Activated T-helper 2 cell treated with anti-CD3 and anti-CD28 coated beads, Interferon-gamma antibody, Interleukin-2, Interleukin-4, amounts not matched to agents 10 μg/mL and 5 μg/mL and 100 μg/mL, durations not matched to agents 14 hours and 24 hours and 36 hours (primary cell): ENCODE measurements around the gene CELF1. TPM values are rescaled to one million over a fixed set of nuclear protein-coding genes. Genes with fewer than 3 reads are reported as not detected.

Experiments
- DNase-seq: peaks from one replicate; pipeline ENCODE4 v3.0.0; 2021; ENCODE audit warnings: low spot score
- H3K27ac Mint-ChIP-seq: one replicate; pipeline ENCODE4 v1.8.0; 2021; ENCODE audit warnings: mixed read lengths
- H3K27me3 Mint-ChIP-seq: one replicate; pipeline ENCODE4 v1.8.0; 2021; ENCODE audit warnings: low read depth, mixed read lengths
- H3K36me3 Mint-ChIP-seq: one replicate; pipeline ENCODE4 v1.8.0; 2021; ENCODE audit warnings: low read depth, mixed read lengths
- H3K4me1 Mint-ChIP-seq: one replicate; pipeline ENCODE4 v1.8.0; 2021; ENCODE audit warnings: low read depth, mixed read lengths
- H3K4me3 Mint-ChIP-seq: one replicate; pipeline ENCODE4 v1.8.0; 2021; ENCODE audit warnings: low read depth, mild to moderate bottlenecking, moderate library complexity, mixed read lengths
- H3K9me3 Mint-ChIP-seq: one replicate; pipeline ENCODE4 v1.8.0; 2021; ENCODE audit warnings: mixed read lengths
- intact Hi-C: fragments of 100-400 bp; cut with micrococcal nuclease; formaldehyde crosslinking; loops from one replicate; pipeline ENCODE4 v1.15.1; 2023
- total RNA-seq: library from RNA; stranded (reverse); gene quantifications from 2 replicates; pipeline ENCODE4 v1.2.3, GENCODE V29; 2022

Gene CELF1
- total RNA-seq, 1 donor from 2014 or later = 132 TPM

- H3K4me1 Mint-ChIP-seq = peaks cover 13% of the 10 kb centered on the region
- intact Hi-C loops = no loop called here
- no peak overlapping the region for H3K27ac Mint-ChIP-seq
- DNase-seq = no peak
- H3K9me3 Mint-ChIP-seq = no peaks in the 10 kb centered on the region
- peaks cover 76% of the 10 kb centered on the region for H3K36me3 Mint-ChIP-seq
- H3K27me3 Mint-ChIP-seq = no peaks in the 10 kb centered on the region
- H3K4me3 Mint-ChIP-seq = no peak overlapping the region
Observed at GRCh38 chr11:47480762-47481161, 72.2 kb downstream of the CELF1 start.

- peaks cover 13% of the 10 kb centered on the region for H3K4me1 Mint-ChIP-seq
- H3K27ac Mint-ChIP-seq = no peak overlapping the region
- H3K4me3 Mint-ChIP-seq = no peak overlapping the region
- peaks cover 81% of the 10 kb centered on the region for H3K36me3 Mint-ChIP-seq
- no peak for DNase-seq
- H3K27me3 Mint-ChIP-seq = no peaks in the 10 kb centered on the region
- H3K9me3 Mint-ChIP-seq = no peaks in the 10 kb centered on the region
- intact Hi-C loops = no loop called here
Observed at GRCh38 chr11:47478651-47479329, 74.1 kb downstream of the CELF1 start.

GRCh38 chr11:47477753-47478152, 75.2 kb downstream of the CELF1 start:
- H3K27me3 Mint-ChIP-seq = no peaks in the 10 kb centered on the region
- peaks cover 80% of the 10 kb centered on the region for H3K36me3 Mint-ChIP-seq
- DNase-seq = no peak
- no peak overlapping the region for H3K4me3 Mint-ChIP-seq
- intact Hi-C loops = loop anchor here (2.0 kb wide), 1 partner anchor 37 kb away; no protein-coding TSS in a partner anchor
- H3K27ac Mint-ChIP-seq = peak overlapping the region; percentile 80
- H3K9me3 Mint-ChIP-seq = no peaks in the 10 kb centered on the region
- H3K4me1 Mint-ChIP-seq = peaks cover 13% of the 10 kb centered on the region

GRCh38 chr11:47477323-47477722, 75.6 kb downstream of the CELF1 start:
- no peak for DNase-seq
- Mint-ChIP-seq H3K4me3 (no peak overlapping the region), H3K36me3 (peaks cover 80% of the 10 kb centered on the region), H3K27ac (peak overlapping the region; percentile 80), H3K9me3 (no peaks in the 10 kb centered on the region), H3K27me3 (no peaks in the 10 kb centered on the region), H3K4me1 (peaks cover 13% of the 10 kb centered on the region)
- intact Hi-C loops = loop anchor here (2.0 kb wide), 1 partner anchor 37 kb away; no protein-coding TSS in a partner anchor

GRCh38 chr11:47470671-47471070, 82.3 kb downstream of the CELF1 start:
- peaks cover 75% of the 10 kb centered on the region for H3K36me3 Mint-ChIP-seq
- H3K4me3 Mint-ChIP-seq = no peak overlapping the region
- no peaks in the 10 kb centered on the region for H3K27me3 Mint-ChIP-seq
- no peak for DNase-seq
- H3K27ac Mint-ChIP-seq = no peak overlapping the region
- no peaks in the 10 kb centered on the region for H3K4me1 Mint-ChIP-seq
- H3K9me3 Mint-ChIP-seq = no peaks in the 10 kb centered on the region
- intact Hi-C loops = no loop called here

GRCh38 chr11:47469361-47470179, 83.4 kb downstream of the CELF1 start:
- no peaks in the 10 kb centered on the region for H3K9me3 Mint-ChIP-seq
- H3K27me3 Mint-ChIP-seq = no peaks in the 10 kb centered on the region
- H3K4me1 Mint-ChIP-seq = no peaks in the 10 kb centered on the region
- H3K27ac Mint-ChIP-seq = peak overlapping the region; percentile 37
- intact Hi-C loops = no loop called here
- no peak overlapping the region for H3K4me3 Mint-ChIP-seq
- H3K36me3 Mint-ChIP-seq = peaks cover 70% of the 10 kb centered on the region
- no peak for DNase-seq

- Mint-ChIP-seq H3K27ac (peak overlapping the region; percentile 47), H3K4me1 (no peaks in the 10 kb centered on the region), H3K4me3 (no peak overlapping the region), H3K36me3 (peaks cover 64% of the 10 kb centered on the region), H3K27me3 (no peaks in the 10 kb centered on the region), H3K9me3 (no peaks in the 10 kb centered on the region)
- intact Hi-C loops = no loop called here
- no peak for DNase-seq
Observed at GRCh38 chr11:47468598-47469214, 84.2 kb downstream of the CELF1 start.

GRCh38 chr11:47467357-47467756, 85.6 kb downstream of the CELF1 start:
- no peaks in the 10 kb centered on the region for H3K9me3 Mint-ChIP-seq
- peak overlapping the region; percentile 49 for H3K27ac Mint-ChIP-seq
- intact Hi-C loops = no loop called here
- DNase-seq = no peak
- peaks cover 52% of the 10 kb centered on the region for H3K36me3 Mint-ChIP-seq
- no peak overlapping the region for H3K4me3 Mint-ChIP-seq
- no peaks in the 10 kb centered on the region for H3K27me3 Mint-ChIP-seq
- H3K4me1 Mint-ChIP-seq = no peaks in the 10 kb centered on the region

GRCh38 chr11:47466701-47467250, 86.2 kb downstream of the CELF1 start:
- intact Hi-C loops = no loop called here
- Mint-ChIP-seq H3K9me3 (no peaks in the 10 kb centered on the region), H3K4me1 (no peaks in the 10 kb centered on the region), H3K27me3 (no peaks in the 10 kb centered on the region), H3K36me3 (peaks cover 47% of the 10 kb centered on the region), H3K4me3 (no peak overlapping the region), H3K27ac (peak overlapping the region; percentile 49)
- DNase-seq = no peak

GRCh38 chr11:47466201-47466600, 86.7 kb downstream of the CELF1 start:
- Mint-ChIP-seq H3K9me3 (no peaks in the 10 kb centered on the region), H3K27ac (no peak overlapping the region), H3K4me1 (no peaks in the 10 kb centered on the region), H3K27me3 (no peaks in the 10 kb centered on the region), H3K36me3 (peaks cover 42% of the 10 kb centered on the region), H3K4me3 (no peak overlapping the region)
- no peak for DNase-seq
- intact Hi-C loops = no loop called here

GRCh38 chr11:47464483-47464882, 88.4 kb downstream of the CELF1 start:
- Mint-ChIP-seq H3K27me3 (no peaks in the 10 kb centered on the region), H3K4me1 (no peaks in the 10 kb centered on the region), H3K27ac (no peak overlapping the region), H3K4me3 (no peak overlapping the region), H3K9me3 (no peaks in the 10 kb centered on the region), H3K36me3 (peaks cover 28% of the 10 kb centered on the region)
- no peak for DNase-seq
- intact Hi-C loops = no loop called here

- Mint-ChIP-seq H3K27ac (no peak overlapping the region), H3K4me1 (no peaks in the 10 kb centered on the region), H3K27me3 (no peaks in the 10 kb centered on the region), H3K36me3 (peaks cover 9% of the 10 kb centered on the region), H3K4me3 (no peak overlapping the region), H3K9me3 (no peaks in the 10 kb centered on the region)
- no peak for DNase-seq
- intact Hi-C loops = no loop called here
Observed at GRCh38 chr11:47461876-47462275, 91.1 kb downstream of the CELF1 start.
